Measurements from ENCODE around the gene PTGFRN. TPM values are rescaled to one million over a fixed set of nuclear protein-coding genes. Genes with fewer than 3 reads are reported as not detected.

PTGFRN gene
- total and polyA plus RNA-seq, 2 experiments from 2014 or later, result 17.4 to 32.7 TPM

DNA sequence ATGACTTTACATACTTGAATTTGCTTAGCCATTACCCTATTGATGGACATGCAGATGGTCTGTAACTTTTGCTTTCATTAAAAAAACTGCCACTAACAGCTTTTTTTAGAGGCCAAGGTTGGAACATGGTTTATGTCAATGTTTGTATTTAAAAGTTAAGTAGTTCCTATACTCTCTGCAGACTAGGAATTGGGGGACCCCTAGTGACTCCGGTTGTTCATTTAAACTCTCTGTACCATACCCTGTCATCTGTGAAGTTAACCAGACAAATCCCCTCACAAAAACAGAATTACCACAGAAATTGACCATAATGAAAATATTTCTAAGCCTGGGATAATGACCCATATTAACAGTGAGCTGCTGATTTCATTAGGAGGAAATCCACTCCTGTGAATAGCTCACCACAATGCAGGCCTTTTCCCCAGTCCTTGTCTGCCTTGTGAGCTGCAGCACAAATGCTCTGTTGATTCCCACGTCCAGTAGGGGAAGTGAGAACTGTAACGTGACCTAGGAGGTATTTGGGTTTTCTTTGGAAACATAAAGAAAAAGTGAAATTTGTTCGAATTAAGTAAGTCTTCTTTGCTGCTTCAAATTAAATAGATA, 61.6 kb downstream of the PTGFRN start:
- Histone ChIP-seq H3K27me3 (ENCODE audit: insufficient read depth) (no peaks in the 10 kb centered on the region), H3K36me3 (ENCODE audit: insufficient read depth) (peaks cover 20% of the 10 kb centered on the region), H3K27ac (ENCODE audit: low read depth) (no peak overlapping the region), H3K4me2 (no peak overlapping the region), H3K4me1 (ENCODE audit: insufficient read depth) (no peaks in the 10 kb centered on the region), H3K79me2 (replicated peaks; ENCODE audit: insufficient read depth) (no peaks in the 10 kb centered on the region), H3K4me3 (no peak overlapping the region), H3F3A (replicated peaks; ENCODE audit: low read depth) (no peaks in the 10 kb centered on the region), H3K9me2 (ENCODE audit: insufficient read depth) (no peaks in the 10 kb centered on the region), H2AFZ (no peak overlapping the region), H4K20me1 (replicated peaks; ENCODE audit: insufficient read depth) (no peaks in the 10 kb centered on the region)
- TF ChIP-seq JUNB (IDR thresholded peaks at IDR 0.05; ENCODE audit: unreplicated experiment), result no peak
- TF ChIP-seq STAT1 (IDR thresholded peaks at IDR 0.05; ENCODE audit: unreplicated experiment), result no peak
- TF ChIP-seq, protein P1, sequence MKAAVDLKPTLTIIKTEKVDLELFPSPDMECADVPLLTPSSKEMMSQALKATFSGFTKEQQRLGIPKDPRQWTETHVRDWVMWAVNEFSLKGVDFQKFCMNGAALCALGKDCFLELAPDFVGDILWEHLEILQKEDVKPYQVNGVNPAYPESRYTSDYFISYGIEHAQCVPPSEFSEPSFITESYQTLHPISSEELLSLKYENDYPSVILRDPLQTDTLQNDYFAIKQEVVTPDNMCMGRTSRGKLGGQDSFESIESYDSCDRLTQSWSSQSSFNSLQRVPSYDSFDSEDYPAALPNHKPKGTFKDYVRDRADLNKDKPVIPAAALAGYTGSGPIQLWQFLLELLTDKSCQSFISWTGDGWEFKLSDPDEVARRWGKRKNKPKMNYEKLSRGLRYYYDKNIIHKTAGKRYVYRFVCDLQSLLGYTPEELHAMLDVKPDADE (IDR thresholded peaks at IDR 0.05), result no peak
- peaks cover 65% of the 10 kb centered on the region for H3K36me3 Mint-ChIP-seq (ENCODE audit: low read depth)
- H3K4me1 Mint-ChIP-seq, result no peaks in the 10 kb centered on the region; the same call in 1 of the 3 replicates
- ATAC-seq (peak; percentile 33; the same call in 1 of the 3 replicates), DNase-seq (ENCODE audit: low spot score) (no peak)
- H3K27me3 Mint-ChIP-seq (ENCODE audit: insufficient read depth, low read depth, poor library complexity), result peaks cover 4% of the 10 kb centered on the region
- H3K4me3 Mint-ChIP-seq, result no peak overlapping the region
- no peak overlapping the region; the same call in 1 of the 2 replicates for H3K27ac Mint-ChIP-seq
- H3K9me3 Mint-ChIP-seq, result peaks cover 35% of the 10 kb centered on the region

DNA sequence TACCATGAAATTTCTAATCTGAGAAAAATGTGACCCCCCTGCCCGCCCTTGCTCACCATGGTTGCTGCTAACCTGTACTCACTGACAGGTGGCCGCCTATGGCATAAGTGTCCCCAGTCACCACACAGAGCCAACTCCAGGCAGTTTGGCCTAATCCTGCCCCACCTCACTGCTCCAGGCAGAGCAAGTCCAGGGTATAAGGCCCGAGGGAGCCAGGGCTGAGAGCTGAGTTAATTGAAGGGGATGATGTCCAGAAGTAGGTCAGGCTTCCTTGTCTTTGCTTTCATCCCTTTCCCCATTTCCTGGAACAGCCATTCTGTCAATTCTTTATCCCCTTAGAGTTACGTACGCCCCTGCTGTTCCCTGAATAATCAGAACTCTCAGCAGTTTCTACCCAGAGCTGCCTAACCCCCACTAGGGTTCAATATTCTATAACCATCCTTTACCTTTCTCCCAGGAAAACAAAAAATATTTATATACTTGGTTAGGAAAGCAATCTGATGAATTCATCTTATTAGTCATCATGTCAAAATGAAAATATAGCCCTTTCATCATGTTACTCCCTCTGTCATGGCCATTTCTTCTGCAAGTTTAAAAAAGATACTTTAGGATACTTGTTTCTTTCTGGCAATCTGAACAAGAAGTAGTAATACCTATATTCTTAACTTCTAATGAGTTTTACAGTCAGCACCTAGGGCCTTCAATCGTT, 62.4 kb downstream of the PTGFRN start:
- Mint-ChIP-seq H3K4me3 (no peak overlapping the region), H3K27ac (no peak overlapping the region; the same call in 1 of the 2 replicates), H3K9me3 (peaks cover 39% of the 10 kb centered on the region), H3K4me1 (no peaks in the 10 kb centered on the region; the same call in 1 of the 3 replicates), H3K36me3 (ENCODE audit: low read depth) (peaks cover 68% of the 10 kb centered on the region), H3K27me3 (ENCODE audit: insufficient read depth, low read depth, poor library complexity) (peaks cover 4% of the 10 kb centered on the region)
- no peak overlapping the region for H3K27ac ChIP-seq (ENCODE audit: low read depth)
- no peaks in the 10 kb centered on the region for H3K79me2 ChIP-seq (replicated peaks; ENCODE audit: insufficient read depth)
- ATAC-seq (no peak), DNase-seq (ENCODE audit: low spot score) (no peak)
- no peak overlapping the region for H3K4me2 ChIP-seq
- no peaks in the 10 kb centered on the region for H3K9me2 ChIP-seq (ENCODE audit: insufficient read depth)
- no peaks in the 10 kb centered on the region for H3K27me3 ChIP-seq (ENCODE audit: insufficient read depth)
- peaks cover 20% of the 10 kb centered on the region for H3K36me3 ChIP-seq (ENCODE audit: insufficient read depth)
- no peaks in the 10 kb centered on the region for H3F3A ChIP-seq (replicated peaks; ENCODE audit: low read depth)
- H2AFZ ChIP-seq, result no peak overlapping the region
- no peaks in the 10 kb centered on the region for H3K4me1 ChIP-seq (ENCODE audit: insufficient read depth)
- no peak overlapping the region for H3K4me3 ChIP-seq
- no peaks in the 10 kb centered on the region for H4K20me1 ChIP-seq (replicated peaks; ENCODE audit: insufficient read depth)
- TF ChIP-seq REST (IDR thresholded peaks at IDR 0.05; ENCODE audit: unreplicated experiment), result no peak
- TF ChIP-seq ZNF331 (CRISPR knock-in tag; IDR thresholded peaks at IDR 0.05; ENCODE audit: low read depth), result no peak
- no peak for TF ChIP-seq NANOG (IDR thresholded peaks at IDR 0.05; ENCODE audit: borderline replicate concordance)
- TF ChIP-seq EZH2phosphoT487 (IDR thresholded peaks at IDR 0.05; ENCODE audit: unreplicated experiment), result no peak
- TF ChIP-seq, protein P1 (IDR thresholded peaks at IDR 0.05), result no peak
- TF ChIP-seq STAT1 (IDR thresholded peaks at IDR 0.05; ENCODE audit: unreplicated experiment), result no peak
